Lower lobe of right lung (tissue), 2 donors: ENCODE data around the gene SMAD6. TPM values are rescaled to one million over a fixed set of nuclear protein-coding genes. Genes with fewer than 3 reads are reported as not detected.
A peak's percentile ranks its signal among the peaks of the same experiment; 100 is the strongest.

ENCODE experiments used
- ATAC-seq, 2 donors: fragments of 200-7000 bp; cut with Tn5 transposase; one replicate each; pipeline ENCODE4 v1.9.1; 2020 to 2022; ENCODE audit warnings: mild to moderate bottlenecking in 2 of 2, moderate library complexity in 2 of 2
- DNase-seq: peaks from one replicate; pipeline ENCODE4 v3.0.0-alpha.2; 2020
- H3K27ac ChIP-seq: fragments of 200-600 bp; one replicate; pipeline ENCODE4 v1.8.0; 2022
- H3K27me3 ChIP-seq: fragments of 200-600 bp; one replicate; pipeline ENCODE4 v1.8.0; 2022; ENCODE audit warnings: low read depth
- H3K36me3 ChIP-seq: fragments of 200-600 bp; one replicate; pipeline ENCODE4 v1.8.0; 2022; ENCODE audit warnings: mild to moderate bottlenecking
- H3K4me1 ChIP-seq: fragments of 200-600 bp; one replicate; pipeline ENCODE4 v1.8.0; 2022
- H3K4me3 ChIP-seq: fragments of 200-600 bp; one replicate; pipeline ENCODE4 v1.8.0; 2022; ENCODE audit warnings: mild to moderate bottlenecking
- H3K9me3 ChIP-seq: fragments of 200-600 bp; one replicate; pipeline ENCODE4 v1.8.0; 2022
- CTCF ChIP-seq: fragments of 200-600 bp; IDR thresholded peaks from one replicate; pipeline ENCODE4 v1.8.0; 2022; ENCODE audit warnings: antibody characterized with exemption, mild to moderate bottlenecking
- intact Hi-C: fragments of 100-400 bp; cut with DNase I; formaldehyde crosslinking; loops from one replicate; pipeline ENCODE4 v1.11.0; 2022
- total RNA-seq: library from RNA; stranded (reverse); fragmentation: NEBNext Ultra II Directional; extraction: Animal tissue kit (Norgen Biotek cat#: 25700); gene quantifications from one replicate; pipeline ENCODE4 v1.2.1, GENCODE V29; 2021
- donor health status: DM: no; HTN: yes; CAD: no; lungs with severe emphysema.

SMAD6 gene
- total RNA-seq, 1 donor from 2014 or later: 159 TPM

DNA sequence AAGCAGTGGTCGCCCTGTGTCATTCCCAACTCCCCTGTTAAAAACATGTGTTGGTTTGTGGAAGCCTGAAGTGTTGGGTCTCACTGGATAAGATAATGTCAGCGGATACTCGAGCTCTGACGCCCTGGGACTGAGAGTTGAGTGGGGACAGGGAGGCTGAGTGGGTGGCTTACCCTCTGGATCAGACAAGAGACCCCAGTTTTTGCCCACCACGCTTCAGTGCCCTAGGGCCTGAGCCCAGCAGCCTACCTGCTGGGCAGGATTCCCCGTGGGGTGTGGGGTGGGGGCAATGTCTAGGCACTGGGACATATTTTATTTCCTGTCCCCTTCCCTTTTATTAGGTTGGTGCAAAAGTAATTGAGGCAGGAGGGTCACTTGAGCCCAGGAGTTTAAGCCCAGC, 75.0 kb downstream of the SMAD6 start:
- Histone ChIP-seq H3K27ac (no peak overlapping the region), H3K4me1 (peaks cover 37% of the 10 kb centered on the region), H3K27me3 (no peaks in the 10 kb centered on the region), H3K4me3 (no peak overlapping the region), H3K9me3 (no peaks in the 10 kb centered on the region), H3K36me3 (peaks cover 23% of the 10 kb centered on the region)
- ATAC-seq (no peak), DNase-seq (no peak)
- intact Hi-C loops: loop anchor here (10.0 kb wide), 1 partner anchor 172 kb away; no protein-coding TSS in a partner anchor
- TF ChIP-seq CTCF: no peak

DNA sequence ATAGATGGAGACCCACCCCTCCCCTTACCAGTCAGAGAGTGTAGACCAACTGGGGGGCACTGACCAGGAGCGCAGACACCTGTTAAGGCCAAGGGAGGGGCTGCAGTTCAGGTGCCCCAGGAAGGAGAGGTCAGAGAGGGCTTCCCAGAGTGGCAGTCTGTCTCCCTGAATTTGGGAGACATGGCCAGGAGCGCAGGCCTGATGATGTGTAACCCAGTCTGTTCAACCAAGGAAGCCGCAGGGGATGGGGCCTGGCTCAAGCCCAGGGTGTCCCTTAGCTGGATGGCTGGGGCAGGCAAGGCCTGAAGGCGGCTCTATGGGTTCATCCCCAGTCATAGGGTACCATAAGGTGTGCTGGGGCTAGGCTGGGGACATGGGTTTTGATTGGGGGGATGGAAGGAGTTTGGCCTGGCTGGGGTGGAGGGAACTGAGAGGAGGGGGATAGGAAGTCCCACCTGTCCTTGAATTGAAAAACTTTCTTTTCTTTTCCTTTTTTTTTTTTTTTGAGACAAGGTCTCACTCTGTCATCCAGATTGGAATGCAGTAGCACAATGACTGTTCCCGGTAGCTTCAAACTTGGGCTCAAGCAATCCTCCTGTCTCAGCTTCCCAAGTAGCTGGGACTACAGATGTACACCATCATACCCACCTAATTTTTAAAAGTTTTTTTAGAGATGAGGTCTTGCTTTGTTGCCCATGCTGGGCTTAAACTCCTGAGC, 75.7 kb downstream of the SMAD6 start:
- H3K36me3 ChIP-seq: peaks cover 30% of the 10 kb centered on the region
- TF ChIP-seq CTCF: no peak
- H3K4me3 ChIP-seq: no peak overlapping the region
- H3K27ac ChIP-seq: no peak overlapping the region
- no peaks in the 10 kb centered on the region for H3K27me3 ChIP-seq
- no peaks in the 10 kb centered on the region for H3K9me3 ChIP-seq
- intact Hi-C loops: loop anchor here (10.0 kb wide), 1 partner anchor 173 kb away; no protein-coding TSS in a partner anchor
- H3K4me1 ChIP-seq: peaks cover 31% of the 10 kb centered on the region
- ATAC-seq: no peak
- no peak for DNase-seq

- DNase-seq: no peak
- intact Hi-C loops: loop anchor here (10.0 kb wide), 1 partner anchor 173 kb away; no protein-coding TSS in a partner anchor
- TF ChIP-seq CTCF: no peak
- H3K27me3 ChIP-seq: no peaks in the 10 kb centered on the region
- no peaks in the 10 kb centered on the region for H3K9me3 ChIP-seq
- no peak overlapping the region for H3K4me3 ChIP-seq
- H3K36me3 ChIP-seq: peaks cover 34% of the 10 kb centered on the region
- peaks cover 26% of the 10 kb centered on the region for H3K4me1 ChIP-seq
- ATAC-seq: no peak
- H3K27ac ChIP-seq: no peak overlapping the region
Observed at GRCh38 chr15:66778314-66778665, 76.3 kb downstream of the SMAD6 start.

GRCh38 chr15:66778716-66779115, 76.7 kb downstream of the SMAD6 start:
- no peak for TF ChIP-seq CTCF

DNA sequence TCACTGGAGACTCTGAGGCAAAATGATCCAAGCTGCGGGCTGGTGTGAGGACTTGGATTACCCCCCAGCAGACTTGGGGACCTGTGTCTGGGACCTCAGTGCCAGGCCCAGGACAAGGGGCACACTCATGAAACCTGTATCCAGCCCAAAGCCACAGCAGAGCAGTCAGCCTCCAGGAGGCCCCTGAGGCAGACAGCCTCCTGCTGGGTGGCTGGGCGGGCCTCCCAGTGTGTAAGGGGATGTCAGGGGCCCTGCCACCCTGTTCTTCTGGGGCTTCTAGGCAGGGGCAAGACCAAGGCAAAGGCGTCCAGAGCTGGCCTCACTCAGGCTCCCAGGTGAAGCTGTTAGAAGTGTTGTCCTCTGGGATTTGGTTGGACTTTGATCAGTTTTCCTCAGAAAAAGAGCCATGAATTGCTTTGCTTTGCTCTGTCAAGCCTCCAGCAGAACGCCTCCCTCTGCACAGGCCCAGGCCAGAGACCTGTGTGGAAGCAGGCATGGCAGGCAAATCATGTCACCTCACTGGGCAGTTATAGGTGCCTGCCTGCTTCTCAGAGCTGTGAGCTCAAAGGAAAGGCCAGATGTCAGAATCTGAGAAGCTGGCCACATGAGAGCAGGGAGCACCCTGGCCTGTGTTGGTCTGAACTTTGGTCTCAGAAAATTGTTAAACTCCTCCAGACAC, 77.4 kb downstream of the SMAD6 start:
- no peaks in the 10 kb centered on the region for H3K27me3 ChIP-seq
- H3K9me3 ChIP-seq: no peaks in the 10 kb centered on the region
- H3K4me1 ChIP-seq: peaks cover 14% of the 10 kb centered on the region
- H3K4me3 ChIP-seq: no peak overlapping the region
- no peak for DNase-seq
- peaks cover 44% of the 10 kb centered on the region for H3K36me3 ChIP-seq
- TF ChIP-seq CTCF: no peak
- no peak for ATAC-seq
- intact Hi-C loops: loop anchor here (10.0 kb wide), 1 partner anchor 175 kb away; no protein-coding TSS in a partner anchor
- H3K27ac ChIP-seq: peak overlapping the region; percentile 11

More at GRCh38 chr15:66778716-66779115, 76.7 kb downstream of the SMAD6 start:
- intact Hi-C loops: loop anchor here (10.0 kb wide), 1 partner anchor 174 kb away; no protein-coding TSS in a partner anchor
- Histone ChIP-seq H3K36me3 (peaks cover 38% of the 10 kb centered on the region), H3K9me3 (no peaks in the 10 kb centered on the region), H3K27me3 (no peaks in the 10 kb centered on the region), H3K4me3 (no peak overlapping the region), H3K27ac (peak overlapping the region; percentile 11), H3K4me1 (peaks cover 22% of the 10 kb centered on the region)
- no peak for DNase-seq
- ATAC-seq: no peak
